ENCODE measurements around the gene TMEM175.
"Not testable (repeated sequence)": the region's sequence is repeated elsewhere in the genome, so short reads cannot be mapped to it uniquely, and the experiment has no call there.

The TMEM175 gene

GRCh38 chr4:918591-918990 lies 13.7 kb upstream of the TMEM175 start:
- not testable (repeated sequence) for DNase-seq

GRCh38 chr4:919004-919680 lies 13.1 kb upstream of the TMEM175 start:
- DNase-seq: not testable (repeated sequence)

GRCh38 chr4:921830-922331 lies 10.4 kb upstream of the TMEM175 start:
- no peak for DNase-seq

- no peak for DNase-seq
These were observed 7.9 kb upstream of the TMEM175 start for GRCh38 chr4:924107-925096.

GRCh38 chr4:925171-925570 lies 7.1 kb upstream of the TMEM175 start:
- no peak for DNase-seq

GRCh38 chr4:925771-926500 lies 6.3 kb upstream of the TMEM175 start:
- no peak for DNase-seq

- no peak for DNase-seq
These were observed 5.7 kb upstream of the TMEM175 start for GRCh38 chr4:926538-926937.

GRCh38 chr4:927566-927965 lies 4.7 kb upstream of the TMEM175 start:
- not testable (repeated sequence) for DNase-seq

- no peak for DNase-seq
These were observed 3.0 kb upstream of the TMEM175 start for GRCh38 chr4:929096-929765.

- no peak for DNase-seq
These were observed 2.2 kb upstream of the TMEM175 start for GRCh38 chr4:930028-930551.

- no peak for DNase-seq
These were observed 1.4 kb upstream of the TMEM175 start for GRCh38 chr4:930827-931193.

GRCh38 chr4:931194-931959 lies 883 bp upstream of the TMEM175 start:
- no peak for DNase-seq

- no peak for DNase-seq
These were observed 432 bp downstream of the TMEM175 start for GRCh38 chr4:932713-933070.

GRCh38 chr4:939508-939907 lies 7.2 kb downstream of the TMEM175 start:
- not testable (repeated sequence) for DNase-seq

- DNase-seq: no peak
These were observed 13.2 kb downstream of the TMEM175 start for GRCh38 chr4:945274-946102.

GRCh38 chr4:946103-946450 lies 13.8 kb downstream of the TMEM175 start:
- no peak for DNase-seq

GRCh38 chr4:946517-947471 lies 14.5 kb downstream of the TMEM175 start:
- DNase-seq: no peak

- no peak for DNase-seq
These were observed 15.3 kb downstream of the TMEM175 start for GRCh38 chr4:947491-947971.
